ENCODE measurements around the gene MAPK9. TPM values are rescaled to one million over a fixed set of nuclear protein-coding genes. Genes with fewer than 3 reads are reported as not detected.

The MAPK9 gene
- total and polyA plus RNA-seq, 2 donors from 2014 or later = 17.3 to 30.9 TPM

DNA sequence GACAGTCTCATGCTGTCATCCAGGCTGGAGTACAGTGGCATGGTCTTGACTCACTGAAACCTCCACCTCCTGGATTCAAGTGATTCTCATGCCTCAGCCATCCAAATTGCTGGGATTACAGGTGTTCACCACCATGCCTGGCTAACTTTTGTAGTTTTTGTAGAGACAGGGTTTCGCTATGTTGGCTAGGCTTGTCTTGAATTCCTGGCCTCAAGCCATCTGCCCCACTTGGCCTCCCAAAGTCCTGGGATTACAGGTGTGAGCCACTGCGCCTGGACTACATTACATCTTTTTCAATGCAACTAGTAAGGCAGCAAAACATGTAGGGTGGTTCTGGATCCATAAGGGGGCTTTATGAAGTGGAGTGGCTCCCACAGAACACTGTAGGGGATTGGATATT, 53.3 kb downstream of the MAPK9 start:
- Histone ChIP-seq H3K36me3 (ENCODE audit: control insufficient read depth in 2 of 3, insufficient read depth in 3 of 3, low read length in 3 of 3) (peaks cover 0 to 38% (median 28%) of the 10 kb centered on the region in 3 donors), H3K27me3 (ENCODE audit: control insufficient read depth, insufficient read depth, low read length) (no peaks in the 10 kb centered on the region), H3K9ac (ENCODE audit: low read length in 3 of 3) (no peak overlapping the region), H3K9me3 (ENCODE audit: control insufficient read depth in 2 of 3, insufficient read depth in 1 of 3, low read length in 3 of 3) (peaks cover 0 to 6% (median 0%) of the 10 kb centered on the region in 3 donors), H3K4me3 (ENCODE audit: low read length in 3 of 3) (no peak overlapping the region), H3K27ac (ENCODE audit: low read depth in 2 of 2, low read length in 2 of 2) (no peak overlapping the region), H3K4me1 (ENCODE audit: control insufficient read depth in 2 of 3, insufficient read depth in 2 of 3, low read depth in 1 of 3, low read length in 3 of 3) (no peaks in the 10 kb centered on the region)
- intact Hi-C loops (cut with DNase I) = no loop called here
- FAIRE-seq (no peak), DNase-seq (no peak)
- TF ChIP-seq CTCF (IDR thresholded peaks at IDR 0.05; ENCODE audit: borderline replicate concordance, extremely low read depth, insufficient read depth) = no peak

GRCh38 chr5:180235846-180236245, 56.0 kb downstream of the MAPK9 start:
- Histone ChIP-seq H3K9ac (ENCODE audit: low read length in 3 of 3) (no peak overlapping the region), H3K4me3 (ENCODE audit: low read length in 3 of 3) (no peak overlapping the region), H3K9me3 (ENCODE audit: control insufficient read depth in 2 of 3, insufficient read depth in 1 of 3, low read length in 3 of 3) (peaks cover 0 to 6% (median 0%) of the 10 kb centered on the region in 3 donors), H3K4me1 (ENCODE audit: control insufficient read depth in 2 of 3, insufficient read depth in 2 of 3, low read depth in 1 of 3, low read length in 3 of 3) (no peaks in the 10 kb centered on the region), H3K27ac (ENCODE audit: low read depth in 2 of 2, low read length in 2 of 2) (no peak overlapping the region), H3K36me3 (ENCODE audit: control insufficient read depth in 2 of 3, insufficient read depth in 3 of 3, low read length in 3 of 3) (peaks cover 0 to 40% (median 24%) of the 10 kb centered on the region in 3 donors), H3K27me3 (ENCODE audit: control insufficient read depth, insufficient read depth, low read length) (no peaks in the 10 kb centered on the region)
- DNase-seq (no peak), FAIRE-seq (no peak)
- TF ChIP-seq CTCF (IDR thresholded peaks at IDR 0.05; ENCODE audit: borderline replicate concordance, extremely low read depth, insufficient read depth) = no peak
- intact Hi-C loops (cut with DNase I) = no loop called here

DNA sequence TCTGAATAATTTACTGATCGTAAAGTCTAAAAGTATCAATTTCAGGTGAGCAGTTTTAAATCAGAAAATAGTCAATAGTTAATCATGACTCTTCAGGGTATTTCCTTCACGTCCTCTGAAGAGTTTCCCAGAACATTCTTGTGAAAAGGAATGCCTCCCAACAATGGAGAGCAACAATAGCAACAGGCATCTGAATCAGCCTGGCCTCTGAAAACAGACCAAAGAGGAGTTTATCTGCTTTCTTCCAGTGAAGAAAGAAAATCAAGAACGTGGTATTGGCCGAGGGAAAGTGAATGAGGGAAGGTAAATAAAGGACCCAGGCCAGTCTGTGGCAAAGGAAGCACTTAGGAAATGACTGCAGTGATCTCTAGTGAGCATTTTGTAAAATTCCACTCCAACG, 56.8 kb downstream of the MAPK9 start:
- peaks cover 0 to 32% (median 17%) of the 10 kb centered on the region in 3 donors for H3K36me3 ChIP-seq (ENCODE audit: control insufficient read depth in 2 of 3, insufficient read depth in 3 of 3, low read length in 3 of 3)
- no peak for TF ChIP-seq CTCF (IDR thresholded peaks at IDR 0.05; ENCODE audit: borderline replicate concordance, extremely low read depth, insufficient read depth)
- H3K27ac ChIP-seq (ENCODE audit: low read depth in 2 of 2, low read length in 2 of 2) = no peak overlapping the region
- DNase-seq (no peak), FAIRE-seq (no peak)
- no peaks in the 10 kb centered on the region for H3K27me3 ChIP-seq (ENCODE audit: control insufficient read depth, insufficient read depth, low read length)
- H3K4me3 ChIP-seq (ENCODE audit: low read length in 3 of 3) = no peak overlapping the region
- intact Hi-C loops (cut with DNase I) = no loop called here
- no peaks in the 10 kb centered on the region for H3K4me1 ChIP-seq (ENCODE audit: control insufficient read depth in 2 of 3, insufficient read depth in 2 of 3, low read depth in 1 of 3, low read length in 3 of 3)
- H3K9me3 ChIP-seq (ENCODE audit: control insufficient read depth in 2 of 3, insufficient read depth in 1 of 3, low read length in 3 of 3) = peaks cover 0 to 6% (median 0%) of the 10 kb centered on the region in 3 donors
- H3K9ac ChIP-seq (ENCODE audit: low read length in 3 of 3) = no peak overlapping the region

DNA sequence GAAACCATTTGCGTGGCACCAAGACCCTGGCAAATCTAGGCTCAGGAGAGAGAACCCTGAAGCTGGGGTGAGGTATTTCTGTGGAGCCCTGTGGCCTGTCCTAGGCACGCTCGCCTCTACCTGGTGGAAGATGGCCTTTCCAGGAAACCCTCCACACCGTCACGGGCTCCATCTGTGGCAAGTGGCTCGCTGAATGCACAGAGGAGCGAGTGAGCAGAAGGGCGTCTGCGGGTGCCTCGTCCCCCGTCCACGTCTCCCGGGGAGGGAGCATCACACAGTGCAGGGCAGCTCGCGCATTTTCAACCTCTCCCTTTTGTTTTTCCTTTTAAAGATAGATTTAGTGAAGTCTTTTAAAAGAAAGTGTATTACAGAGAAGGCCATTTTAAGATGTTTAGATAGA, 57.6 kb downstream of the MAPK9 start:
- Histone ChIP-seq H3K27me3 (ENCODE audit: control insufficient read depth, insufficient read depth, low read length) (no peaks in the 10 kb centered on the region), H3K36me3 (ENCODE audit: control insufficient read depth in 2 of 3, insufficient read depth in 3 of 3, low read length in 3 of 3) (peaks cover 0 to 25% (median 16%) of the 10 kb centered on the region in 3 donors), H3K9ac (ENCODE audit: low read length in 3 of 3) (no peak overlapping the region), H3K4me1 (ENCODE audit: control insufficient read depth in 2 of 3, insufficient read depth in 2 of 3, low read depth in 1 of 3, low read length in 3 of 3) (no peaks in the 10 kb centered on the region), H3K9me3 (ENCODE audit: control insufficient read depth in 2 of 3, insufficient read depth in 1 of 3, low read length in 3 of 3) (peaks cover 0 to 12% (median 0%) of the 10 kb centered on the region in 3 donors), H3K4me3 (ENCODE audit: low read length in 3 of 3) (no peak overlapping the region), H3K27ac (ENCODE audit: low read depth in 2 of 2, low read length in 2 of 2) (no peak overlapping the region)
- TF ChIP-seq CTCF (IDR thresholded peaks at IDR 0.05; ENCODE audit: borderline replicate concordance, extremely low read depth, insufficient read depth) = no peak
- intact Hi-C loops (cut with DNase I) = no loop called here
- no peak for DNase-seq
- no peak for FAIRE-seq

Data from kidney (tissue), 14 donors.